H1 (cell line): ENCODE results near the gene FKBP1A.

Source experiments
- CTCF ChIP-seq, 3 experiments: IDR thresholded peaks; 1 replicate in 2 of 3; 2 replicates in 1 of 3; pipeline versions ENCODE4 v1.5.1 to v1.6.1; 2011; ENCODE audit warnings: low read length in 3 of 3, mild to moderate bottlenecking in 3 of 3, inconsistent platforms in 2 of 3, low read depth in 1 of 3, moderate library complexity in 1 of 3; ENCODE audit not compliant: insufficient read depth in 1 of 3; ENCODE audit errors: control extremely low read depth in 1 of 3
- EP300 ChIP-seq, 2 experiments: IDR thresholded peaks; 1 replicate in 1 of 2; 2 replicates in 1 of 2; pipeline ENCODE4 v1.6.1; 2011 to 2012; ENCODE audit warnings: low read depth in 2 of 2, low read length in 2 of 2, mild to moderate bottlenecking in 2 of 2, borderline replicate concordance in 1 of 2, inconsistent platforms in 1 of 2, moderate library complexity in 1 of 2
- EZH2 ChIP-seq: fragments of 200-600 bp; sonication (generic); IDR thresholded peaks from 2 replicates; pipeline ENCODE4 v1.7.1; 2012; ENCODE audit warnings: low read depth, mild to moderate bottlenecking, moderate library complexity, low read length, inconsistent platforms; ENCODE audit not compliant: severe bottlenecking
- JUN ChIP-seq: IDR thresholded peaks from 2 replicates; pipeline ENCODE4 v1.6.1; 2011; ENCODE audit warnings: low read depth, mild to moderate bottlenecking, improper control_type of control experiment, low read length
- MAX ChIP-seq: IDR thresholded peaks from 2 replicates; pipeline ENCODE4 v1.6.1; 2012; ENCODE audit warnings: inconsistent platforms
- POLR2AphosphoS5 ChIP-seq: IDR thresholded peaks from 2 replicates; pipeline ENCODE4 v1.6.1; 2011; ENCODE audit warnings: low read depth, low read length
- SIN3A ChIP-seq, 2 experiments: IDR thresholded peaks in 1 of 2; conservative IDR thresholded peaks in 1 of 2; 2 replicates each; pipeline ENCODE4 v1.6.1; 2011 to 2012; ENCODE audit warnings: low read length in 2 of 2, improper control_type of control experiment in 1 of 2, low read depth in 1 of 2, mild to moderate bottlenecking in 1 of 2
- SIRT6 ChIP-seq: IDR thresholded peaks from one replicate; pipeline ENCODE4 v1.7.1; 2012; ENCODE audit warnings: low read length, inconsistent platforms
- TCF12 ChIP-seq: IDR thresholded peaks from 2 replicates; pipeline ENCODE4 v1.6.1; 2011; ENCODE audit warnings: low read depth, mild to moderate bottlenecking, low read length
- USF2 ChIP-seq: IDR thresholded peaks from 2 replicates; pipeline ENCODE4 v1.6.1; 2011; ENCODE audit warnings: low read length, improper control_type of control experiment
- ZNF274 ChIP-seq: IDR thresholded peaks from 2 replicates; pipeline ENCODE4 v1.7.0; 2012; ENCODE audit warnings: low read length, borderline replicate concordance; ENCODE audit errors: extremely low read depth

DNA sequence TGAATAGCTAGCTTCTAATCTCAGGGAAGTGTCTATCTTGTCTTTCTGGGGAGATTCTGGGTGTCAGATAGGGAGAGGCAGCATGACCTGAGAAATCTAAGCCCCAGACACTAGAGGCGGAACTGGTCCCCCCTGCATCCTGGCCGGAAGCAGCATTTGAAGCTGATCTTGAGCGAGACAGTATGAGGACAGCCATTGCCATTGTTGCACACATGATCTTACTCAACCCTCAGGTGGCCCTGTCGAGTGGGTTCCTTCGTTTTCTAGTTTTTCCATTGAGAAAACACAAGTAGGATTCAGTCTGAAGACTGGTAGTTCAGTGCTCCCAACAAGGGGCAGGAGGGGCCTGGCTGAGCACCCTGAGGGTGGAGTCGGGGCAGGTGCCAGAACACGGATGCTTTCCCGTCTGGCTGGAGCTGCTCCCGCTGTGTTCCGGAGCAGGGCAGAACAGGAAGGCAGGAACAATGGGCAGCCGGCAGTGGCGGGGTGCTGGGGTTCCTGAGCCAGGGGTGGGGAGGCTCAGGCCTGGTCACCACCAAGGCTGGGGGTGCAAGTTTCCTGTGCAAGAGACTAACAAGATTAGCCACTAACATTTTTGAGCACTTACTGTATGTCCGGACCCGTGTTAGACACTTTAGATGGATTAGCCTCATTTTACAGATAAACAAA lies 56.0 kb downstream of the FKBP1A start:
- TF ChIP-seq JUN (no peak), CTCF (IDR thresholded peaks at IDR 0.05; ENCODE audit: control extremely low read depth in 1 of 3, insufficient read depth in 1 of 3, low read depth in 1 of 3, low read length in 3 of 3) (no peak), EP300 (IDR thresholded peaks at IDR 0.05; ENCODE audit: borderline replicate concordance in 1 of 2, low read depth in 2 of 2, low read length in 2 of 2) (no peak), SIN3A (conservative IDR thresholded peaks at IDR 0.05 in 1 of 2, IDR thresholded peaks at IDR 0.05 in 1 of 2; ENCODE audit: low read depth in 1 of 2, low read length in 2 of 2) (no peak), MAX (no peak), USF2 (no peak), SIRT6 (no peak), POLR2AphosphoS5 (no peak), EZH2 (no peak), ZNF274 (no peak), TCF12 (no peak)
